K562 (cell line): Measurements from ENCODE around the gene RAB3C. TPM values are rescaled to one million over a fixed set of nuclear protein-coding genes. Genes with fewer than 3 reads are reported as not detected.
"Not testable (repeated sequence)": the region's sequence is repeated elsewhere in the genome, so short reads cannot be mapped to it uniquely, and the experiment has no call there.

Experiments used
- ATAC-seq: fragments of 200-7000 bp; cut with Tn5 transposase; 3 replicates; pipeline ENCODE4 v1.9.1; 2020; ENCODE audit warnings: moderate library complexity
- BruUV-seq: library from RNA; stranded (reverse); fragments of 400-500 nt; replicated peaks from 2 replicates; lab custom pipeline; 2021; lab: Mats Ljungman, UMichigan
- CTCF ChIA-PET: fragments of 300-600 bp; formaldehyde crosslinking; extraction: SDS; loops from one replicate; lab custom pipeline; 2021; ENCODE audit warnings: low intra/inter-chr PET ratio; lab: Yijun Ruan, JAX
- POLR2A ChIA-PET: fragments of 300-600, 350-650 bp; sonication (Branson Sonifier 250); formaldehyde crosslinking; extraction: SDS; loops from one replicate; lab custom pipeline; 2021; ENCODE audit warnings: antibody characterized with exemption, inconsistent platforms; lab: Yijun Ruan, JAX
- DNase-seq, 4 experiments: peaks; one replicate each; pipeline versions ENCODE4 v3.0.0 to v3.0.0-alpha.2; 2011 to 2018; ENCODE audit warnings: low spot score in 3 of 4, mixed read lengths in 3 of 4; ENCODE audit errors: extremely low read depth in 1 of 4
- FAIRE-seq: peaks from 2 replicates; lab custom pipeline; 2011; peaks lifted over from hg19 to GRCh38; lab: Jason Lieb, UNC
- H2AFZ ChIP-seq: 2 replicates; pipeline ENCODE4 v1.6.0; 2011; ENCODE audit warnings: low read depth, low read length, control low read depth, inconsistent platforms
- H3K27ac ChIP-seq: fragments of 200-600 bp; 3 replicates; pipeline ENCODE4 v1.8.0; 2011; ENCODE audit warnings: low read depth, mild to moderate bottlenecking, control low read depth, inconsistent platforms, low read length, moderate library complexity, mixed read lengths; ENCODE audit errors: extremely low read depth
- H3K27me3 ChIP-seq, 2 experiments: fragments of 300-600 bp in 1 of 2; 2 replicates in 1 of 2; 3 replicates in 1 of 2; pipeline versions ENCODE4 v1.6.0 to v1.8.0; 2011; ENCODE audit warnings: inconsistent platforms in 2 of 2, low read length in 2 of 2, mild to moderate bottlenecking in 1 of 2, mixed read lengths in 1 of 2, moderate library complexity in 1 of 2; ENCODE audit not compliant: control insufficient read depth in 2 of 2, insufficient read depth in 2 of 2
- H3K36me3 ChIP-seq: fragments of 300-600 bp; 3 replicates; pipeline ENCODE4 v1.8.0; 2011; ENCODE audit warnings: mild to moderate bottlenecking, low read length, inconsistent platforms; ENCODE audit not compliant: control insufficient read depth, insufficient read depth
- H3K4me1 ChIP-seq, 2 experiments: fragments of 200-600 bp in 1 of 2; replicated peaks in 1 of 2; 2 replicates in 1 of 2; 3 replicates in 1 of 2; pipeline versions ENCODE4 v1.5.1 to v1.8.0; 2011; ENCODE audit warnings: inconsistent platforms in 2 of 2, low read length in 2 of 2, mild to moderate bottlenecking in 1 of 2, mixed read lengths in 1 of 2, moderate library complexity in 1 of 2; ENCODE audit not compliant: control insufficient read depth in 2 of 2, insufficient read depth in 2 of 2
- H3K4me2 ChIP-seq: 2 replicates; pipeline ENCODE4 v1.6.1; 2011; ENCODE audit warnings: low read length, control low read depth, inconsistent platforms, mixed read lengths; ENCODE audit not compliant: insufficient read depth
- H3K4me3 ChIP-seq: fragments of 200-600 bp; sonication (generic), shearing (Covaris generic); 2 replicates; pipeline ENCODE4 v1.5.1; 2016; ENCODE audit warnings: control low read depth, inconsistent platforms
- H3K79me2 ChIP-seq: fragments of 200-600 bp; 3 replicates; pipeline ENCODE4 v1.8.0; 2011; ENCODE audit warnings: low read length, inconsistent platforms; ENCODE audit not compliant: control insufficient read depth, insufficient read depth
- H3K9ac ChIP-seq, 2 experiments: 2 replicates each; pipeline versions ENCODE4 v1.6.0 to v1.6.1; 2011; ENCODE audit warnings: low read depth in 2 of 2, low read length in 2 of 2, control low read depth in 1 of 2, inconsistent platforms in 1 of 2, mild to moderate bottlenecking in 1 of 2, mixed read lengths in 1 of 2; ENCODE audit not compliant: insufficient read depth in 1 of 2
- H3K9me1 ChIP-seq: one replicate; pipeline ENCODE4 v1.6.0; 2011; ENCODE audit warnings: inconsistent platforms, mild to moderate bottlenecking, low read length, moderate library complexity; ENCODE audit not compliant: control insufficient read depth, insufficient read depth
- H3K9me3 ChIP-seq: replicated peaks from 2 replicates; pipeline ENCODE4 v1.5.1; 2011; ENCODE audit warnings: low read depth, low read length, inconsistent platforms; ENCODE audit not compliant: control insufficient read depth, insufficient read depth
- H4K20me1 ChIP-seq: replicated peaks from 2 replicates; pipeline ENCODE4 v1.6.1; 2011; ENCODE audit warnings: low read length, inconsistent platforms, mixed read lengths; ENCODE audit not compliant: control insufficient read depth, insufficient read depth
- C11orf30 ChIP-seq: fragments of 450-650 bp; IDR thresholded peaks from 2 replicates; pipeline ENCODE4 v1.6.1; 2016; ENCODE audit warnings: low read depth, mild to moderate bottlenecking
- MAFG ChIP-seq: fragments of 450-650 bp; conservative IDR thresholded peaks from 2 replicates; pipeline ENCODE4 v1.6.1; 2016; ENCODE audit warnings: missing genetic modification characterization, missing compliant biosample characterization
- NFE2L1 ChIP-seq: fragments of 450-650 bp; IDR thresholded peaks from 2 replicates; pipeline ENCODE4 v1.6.1; 2016; ENCODE audit warnings: missing genetic modification characterization, low read depth, mild to moderate bottlenecking, missing compliant biosample characterization, moderate library complexity, borderline replicate concordance
- ZZZ3 ChIP-seq: fragments of 450-650 bp; IDR thresholded peaks from 2 replicates; pipeline ENCODE4 v1.6.1; 2016; ENCODE audit warnings: antibody characterized with exemption, mild to moderate bottlenecking, moderate library complexity
- WGBS: fragments of 100-300 bp; shearing (Covaris generic); methylation state at CpG from one replicate; pipeline ENCODE4 v1.1.6; 2016; ENCODE audit warnings: low coverage, mixed read lengths; ENCODE audit not compliant: insufficient coverage; ENCODE audit errors: missing lambda C conversion rate; 5-methylcytosine and 5-hydroxymethylcytosine counted together
- in situ Hi-C: fragments of 300-500 bp; cut with MboI; formaldehyde crosslinking; loops from 4 replicates; pipeline ENCODE4 v1.15.0; 2018; ENCODE audit warnings: inconsistent platforms, mixed read lengths
- intact Hi-C: fragments of 100-400 bp; cut with micrococcal nuclease; formaldehyde crosslinking; loops from 2 replicates; pipeline ENCODE4 v1.14.2; 2022
- polyA plus RNA-seq, 8 experiments: library from polyadenylated mRNA; depleted of rRNA in 4 of 8; stranded (reverse) in 5 of 8; unstranded in 3 of 8; fragments of >200 nt; fragmentation: Nextera tagmentation in 2 of 8; fragmentation: Illumina TruSeq in 1 of 8; extraction: Ambion mirVana in 2 of 8; extraction: Trizol in 1 of 8; gene quantifications; 2 replicates each; pipeline versions ENCODE4 v1.2.1 to v1.2.3, GENCODE V29; 2011 to 2014; ENCODE audit warnings: inconsistent platforms in 1 of 8, missing spikeins in 1 of 8
- total RNA-seq, 7 experiments: library from RNA; depleted of rRNA in 6 of 7; stranded (reverse); fragments of >200 nt in 6 of 7; fragmentation: Illumina TruSeq in 2 of 7; extraction: Trizol in 2 of 7; gene quantifications; 2 replicates each; pipeline versions ENCODE4 v1.2.1 to v1.2.3, GENCODE V29; 2011 to 2021; ENCODE audit warnings: low replicate concordance in 1 of 7

RAB3C gene
- total and polyA plus RNA-seq, 9 of the 15 experiments (the other 6 are each of a cell fraction or from before 2014, with no cell fraction given), result not detected

DNA sequence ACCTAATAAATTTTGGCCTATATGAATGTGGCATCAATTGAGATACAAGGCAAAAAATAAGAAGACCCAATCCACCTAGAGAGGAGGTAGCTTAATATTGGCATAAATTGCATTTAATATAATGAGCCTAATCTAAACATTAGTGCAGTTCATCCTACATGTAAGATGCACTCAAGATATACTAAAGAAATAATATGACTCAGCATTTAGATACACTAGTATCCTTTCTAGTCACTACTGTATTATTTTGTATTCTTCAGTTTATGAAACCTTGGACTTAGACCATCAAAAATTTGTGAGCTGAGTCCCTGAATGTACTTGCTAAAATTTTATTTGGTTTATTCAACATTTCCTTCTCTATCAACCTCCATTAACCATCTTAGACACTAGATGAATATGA lies 104.7 kb downstream of the RAB3C start:
- no peak overlapping the region for H3K4me3 ChIP-seq
- FAIRE-seq, result no peak

DNA sequence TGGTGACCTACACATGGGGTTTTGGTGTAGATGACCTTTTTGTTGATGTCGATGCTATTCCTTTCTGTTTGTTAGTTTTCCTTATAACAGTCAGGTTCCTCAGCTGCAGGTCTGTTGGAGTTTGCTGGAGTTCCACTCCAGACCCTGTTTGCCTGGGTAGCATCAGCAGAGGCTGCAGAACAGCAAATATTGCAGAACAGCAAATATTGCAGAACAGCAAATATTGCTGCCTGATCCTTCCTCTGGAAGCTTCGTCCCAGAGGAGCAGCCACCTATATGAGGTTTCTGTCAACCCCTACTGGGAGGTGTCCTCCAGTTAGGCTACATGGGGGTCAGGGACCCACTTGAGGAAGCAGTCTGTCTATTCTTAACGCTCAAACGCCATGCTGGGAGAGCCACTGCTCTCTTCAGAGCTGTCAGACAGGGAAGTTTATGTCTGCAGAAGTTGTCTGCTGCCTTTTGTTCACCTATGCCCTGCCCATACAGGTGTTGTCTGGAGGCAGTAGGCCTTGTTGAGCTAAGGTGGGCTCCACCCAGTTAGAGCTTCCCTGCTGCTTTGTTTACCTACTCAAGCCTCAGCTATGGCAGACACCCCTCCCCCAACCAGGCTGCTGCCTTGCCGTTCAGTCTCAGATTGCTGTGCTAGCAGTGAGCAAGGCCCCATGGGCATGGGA lies 116.3 kb downstream of the RAB3C start:
- H3K79me2 ChIP-seq, H3K36me3 ChIP-seq, H3K9me1 ChIP-seq, H3K9ac ChIP-seq, H3K4me3 ChIP-seq, H3K4me1 ChIP-seq, ATAC-seq, BruUV-seq, POLR2A ChIA-PET, H3K4me2 ChIP-seq, H3K27ac ChIP-seq, FAIRE-seq, H2AFZ ChIP-seq, H4K20me1 ChIP-seq, H3K27me3 ChIP-seq, in situ Hi-C loops, CTCF ChIA-PET, H3K9me3 ChIP-seq, DNase-seq, intact Hi-C loops: not testable (repeated sequence)
- WGBS, result 0% methylated on average over 5 of the region's 5 CpGs

More for the DNA sequence above, 104.7 kb downstream of the RAB3C start:
- CTCF ChIA-PET, result no interaction called here
- no peak overlapping the region for H3K4me2 ChIP-seq
- no peak overlapping the region for H3K27ac ChIP-seq
- in situ Hi-C loops, result no loop called here
- H3K36me3 ChIP-seq, result no peaks in the 10 kb centered on the region
- no TSS peak for BruUV-seq
- no peaks in the 10 kb centered on the region for H3K4me1 ChIP-seq
- no peak overlapping the region for H2AFZ ChIP-seq
- POLR2A ChIA-PET, result no interaction called here
- peaks cover 3% of the 10 kb centered on the region; the same call in 1 of the 2 replicates for H3K9me3 ChIP-seq
- intact Hi-C loops, result no loop called here
- no peaks in the 10 kb centered on the region for H4K20me1 ChIP-seq
- H3K9ac ChIP-seq, result no peak overlapping the region
- TF ChIP-seq ZZZ3 (no peak), NFE2L1 (tag) (0 out of 2 replicates have a peak, but pooled peaks have one; percentile 7), C11orf30 (peak; percentile 25), MAFG (tag) (peak; percentile 32; the same call in 1 of the 2 replicates)
- no peaks in the 10 kb centered on the region for H3K79me2 ChIP-seq
- no peak for ATAC-seq
- no peaks in the 10 kb centered on the region for H3K27me3 ChIP-seq
- no peak for DNase-seq
- H3K9me1 ChIP-seq, result no peaks in the 10 kb centered on the region
